HT1080 (cell line): ENCODE data around the gene OR52H1. TPM values are rescaled to one million over a fixed set of nuclear protein-coding genes. Genes with fewer than 3 reads are reported as not detected.

Experiments used
- DNase-seq: peaks from one replicate; pipeline ENCODE4 v3.0.0-alpha.2; 2015; ENCODE audit warnings: low read depth
- total RNA-seq: library from RNA; depleted of rRNA; stranded (reverse); fragments of >200 nt; shearing (Covaris generic); gene quantifications from 2 replicates; pipeline ENCODE4 v1.2.3, GENCODE V29; 2014

OR52H1 gene
- total RNA-seq, 1 experiment from 2014 or later: not detected

GRCh38 chr11:5534046-5534445, 14.3 kb downstream of the OR52H1 start:
- no peak for DNase-seq

DNA sequence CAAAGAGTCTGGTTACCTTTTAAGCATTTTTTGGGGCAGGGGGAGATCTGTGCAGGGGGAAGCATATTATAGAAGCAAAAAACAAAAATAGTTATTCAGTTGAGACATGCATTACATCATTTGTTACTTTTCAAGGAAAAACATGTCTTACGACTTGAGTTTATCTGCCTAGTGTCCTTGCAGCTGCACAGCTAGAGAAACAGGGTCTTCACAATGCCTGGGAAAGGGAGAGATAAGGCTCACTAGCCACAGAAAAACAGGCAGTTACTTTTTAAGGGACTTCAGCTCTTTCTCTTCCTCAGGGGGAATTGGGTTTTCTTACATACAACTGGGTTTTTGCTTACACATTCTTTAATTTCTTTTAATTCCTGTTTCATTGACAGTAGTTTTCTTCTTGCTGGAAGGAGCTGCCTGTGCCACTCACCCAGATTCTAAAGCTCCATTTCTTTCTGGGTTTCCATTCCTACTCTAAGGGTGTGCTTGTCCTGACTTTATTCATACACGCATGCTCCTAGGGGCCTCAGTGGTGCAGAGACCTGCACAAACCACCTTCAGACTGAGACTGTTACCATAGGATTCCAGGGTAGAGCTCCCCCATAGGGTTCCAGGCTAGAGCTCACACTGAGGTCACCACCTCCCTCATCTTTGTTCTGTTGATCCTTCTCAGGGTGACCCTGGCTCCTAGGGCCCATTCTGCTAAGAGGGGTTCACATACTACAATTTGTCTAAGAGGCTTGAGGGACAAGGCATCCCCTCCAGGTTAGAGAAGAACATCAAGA, 17.1 kb downstream of the OR52H1 start:
- DNase-seq: no peak

GRCh38 chr11:5528495-5528894, 19.8 kb downstream of the OR52H1 start:
- DNase-seq: no peak

- DNase-seq: no peak
Measured at GRCh38 chr11:5527716-5528115, 20.6 kb downstream of the OR52H1 start.

DNA sequence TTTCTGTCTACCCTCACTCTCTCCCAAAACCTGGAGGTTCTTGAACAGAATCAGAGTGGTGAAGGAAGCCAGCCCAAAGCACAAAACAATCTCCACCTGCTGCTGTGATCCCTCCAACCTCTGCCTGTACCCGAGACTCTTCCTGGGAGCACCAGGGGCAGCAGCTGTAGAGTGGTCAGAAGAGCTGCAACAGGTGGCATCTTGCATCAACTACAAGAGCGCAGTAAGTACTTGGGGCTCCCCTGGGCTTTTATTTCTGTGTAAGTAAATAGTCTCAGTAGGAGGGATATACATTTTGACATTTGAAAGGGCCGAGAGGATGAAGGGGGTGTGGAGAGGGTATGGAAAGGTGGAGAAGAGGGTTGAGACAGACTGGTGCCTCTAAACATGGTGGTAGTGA, 23.6 kb downstream of the OR52H1 start:
- no peak for DNase-seq

- DNase-seq: peak; percentile 87
Measured at GRCh38 chr11:5522308-5522707, 26.0 kb downstream of the OR52H1 start.

DNA sequence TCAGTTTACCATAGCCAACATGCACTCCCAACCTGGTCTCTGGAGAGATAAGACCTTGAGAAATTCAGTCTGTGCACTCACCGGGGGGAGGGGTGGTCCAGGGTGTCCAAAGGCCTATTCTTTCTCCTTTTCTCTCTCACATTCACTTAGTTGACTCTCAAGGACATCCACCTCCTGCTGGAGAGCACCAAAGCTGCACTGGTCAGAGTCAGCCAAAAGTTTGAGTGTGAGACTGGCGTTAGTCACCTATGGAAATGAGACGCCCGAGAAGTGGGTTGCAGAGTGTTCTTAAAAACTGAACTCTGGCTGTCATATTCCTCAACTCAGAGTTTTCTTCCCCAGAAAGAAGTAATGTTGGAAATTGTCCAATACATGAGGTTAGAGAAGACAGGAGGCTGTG, 26.8 kb downstream of the OR52H1 start:
- peak; percentile 48 for DNase-seq

- DNase-seq: no peak
Measured at GRCh38 chr11:5516599-5516998, 31.7 kb downstream of the OR52H1 start, which contains the start of gene UBQLNL. Gene UBQLNL (minus strand): TSS chr11:5516699. CDS start chr11:5516441, 258 bp downstream.

DNA sequence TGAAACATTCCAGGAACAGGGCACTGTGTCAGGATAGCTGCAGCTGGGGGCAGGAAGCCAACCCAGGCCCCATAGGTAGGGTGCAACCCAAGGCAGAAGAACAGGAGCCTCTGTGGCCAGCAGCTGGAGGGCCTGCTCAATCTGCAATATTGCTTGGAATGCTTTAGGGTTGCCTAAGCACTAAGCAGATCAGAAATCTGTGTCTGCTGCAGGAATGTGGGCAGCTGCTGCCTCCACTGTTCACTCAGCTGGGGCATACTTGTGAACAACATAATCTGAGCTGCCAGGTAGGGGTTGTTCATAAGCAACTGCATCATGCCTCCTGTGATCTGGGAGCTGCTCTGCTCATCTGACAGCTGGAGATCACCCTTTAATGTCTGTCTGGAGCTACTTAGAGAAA, 33.5 kb downstream of the OR52H1 start:
- DNase-seq: no peak

GRCh38 chr11:5509803-5510202, 38.5 kb downstream of the OR52H1 start, which contains the start of gene UBQLN3:
Gene UBQLN3 (minus strand): TSS chr11:5509957. CDS start chr11:5509558, 399 bp downstream.
- DNase-seq: no peak

GRCh38 chr11:5508605-5509004, 39.7 kb downstream of the OR52H1 start:
- no peak for DNase-seq

DNA sequence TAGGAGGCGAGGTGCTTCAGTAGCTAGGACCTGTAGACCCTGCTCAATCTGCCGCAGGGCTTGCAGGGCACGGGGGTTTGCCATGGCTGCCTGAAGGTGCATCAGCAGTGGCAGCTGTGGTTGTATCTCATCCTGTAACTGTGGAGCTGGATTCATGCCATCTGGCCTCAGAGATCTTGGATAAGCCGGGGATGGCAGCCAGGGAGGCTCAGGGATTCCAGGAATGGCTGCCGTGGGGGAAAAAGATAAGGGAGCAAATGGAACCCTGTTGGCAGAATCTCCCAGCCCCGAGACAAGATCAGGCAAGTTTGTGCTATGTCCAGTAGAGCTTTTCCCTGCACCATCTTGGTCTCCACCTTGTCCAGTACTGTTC, 40.4 kb downstream of the OR52H1 start:
- DNase-seq: no peak

DNA sequence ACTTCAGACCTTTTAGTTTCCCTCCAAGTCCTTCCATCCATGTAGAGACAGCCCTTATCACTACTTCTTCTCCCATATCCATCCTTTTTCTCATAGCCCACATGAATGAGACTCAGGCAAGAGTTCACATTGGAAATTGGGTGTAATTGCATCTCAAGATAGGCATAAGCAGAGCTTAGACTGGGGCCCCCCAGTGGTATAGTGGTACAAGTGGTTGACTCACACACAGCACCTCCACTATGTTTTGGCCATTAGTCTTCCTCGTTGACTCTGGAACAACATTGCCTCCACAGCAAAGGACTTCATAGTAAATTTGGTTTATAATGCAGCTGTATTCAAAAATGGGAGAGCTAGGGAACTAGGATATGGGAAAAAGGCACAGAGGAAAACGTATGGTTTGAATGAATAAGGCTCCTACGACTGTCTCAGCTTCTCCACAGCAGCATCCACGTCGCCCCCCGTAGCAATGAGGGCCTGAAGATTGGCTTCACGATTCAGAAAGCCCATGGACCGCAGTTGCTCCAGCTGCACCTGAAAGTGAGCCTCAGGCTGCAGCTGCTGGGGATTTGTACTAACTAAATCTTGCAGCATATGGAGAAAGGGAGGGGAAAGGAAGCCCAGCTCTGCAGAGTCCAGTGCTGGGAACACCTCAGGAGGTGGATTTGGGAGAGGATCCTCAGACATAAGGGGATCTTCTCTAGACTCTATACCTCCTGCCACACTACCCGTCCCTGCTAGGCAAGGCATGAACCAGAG, 41.0 kb downstream of the OR52H1 start:
- DNase-seq: no peak

GRCh38 chr11:5505363-5506048, 42.8 kb downstream of the OR52H1 start:
- DNase-seq: peak; percentile 88

GRCh38 chr11:5504403-5504921, 43.9 kb downstream of the OR52H1 start:
- DNase-seq: peak; percentile 57

DNA sequence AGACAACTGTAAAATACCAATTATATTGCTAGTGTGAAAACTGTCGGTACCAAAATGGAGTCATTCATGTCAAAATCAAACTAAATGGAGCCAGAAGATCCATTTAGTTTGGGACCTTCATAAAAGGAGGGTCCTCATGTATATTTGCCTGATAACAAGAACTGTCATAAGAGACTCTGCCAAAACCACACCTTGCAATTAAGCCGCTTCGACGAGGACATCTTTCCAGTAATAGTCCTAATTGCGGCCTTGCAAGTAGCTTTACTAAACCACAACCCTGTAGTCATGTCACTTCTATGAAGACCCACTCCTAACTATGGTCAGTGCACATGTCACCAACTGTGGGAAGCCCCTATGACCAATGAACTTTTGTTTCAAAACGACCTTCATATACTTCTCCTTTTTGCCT, 47.9 kb downstream of the OR52H1 start:
- DNase-seq: no peak

GRCh38 chr11:5499671-5500070, 48.7 kb downstream of the OR52H1 start:
- DNase-seq: no peak
